22Rv1 (cell line): ENCODE results near the gene PLXNA4.

Experiments
- H3K27ac ChIP-seq: fragments of 450-650 bp; 2 replicates; pipeline ENCODE4 v1.5.1; 2017
- ZFX ChIP-seq: fragments of 450-650 bp; IDR thresholded peaks from 2 replicates; pipeline ENCODE4 v1.6.1; 2017; ENCODE audit warnings: antibody characterized with exemption, borderline replicate concordance
- TF ChIP-seq, protein P1 (sequence below): fragments of 450-650 bp; IDR thresholded peaks from 2 replicates; pipeline ENCODE4 v1.5.1; 2017; ENCODE audit warnings: mild to moderate bottlenecking

The PLXNA4 gene

DNA sequence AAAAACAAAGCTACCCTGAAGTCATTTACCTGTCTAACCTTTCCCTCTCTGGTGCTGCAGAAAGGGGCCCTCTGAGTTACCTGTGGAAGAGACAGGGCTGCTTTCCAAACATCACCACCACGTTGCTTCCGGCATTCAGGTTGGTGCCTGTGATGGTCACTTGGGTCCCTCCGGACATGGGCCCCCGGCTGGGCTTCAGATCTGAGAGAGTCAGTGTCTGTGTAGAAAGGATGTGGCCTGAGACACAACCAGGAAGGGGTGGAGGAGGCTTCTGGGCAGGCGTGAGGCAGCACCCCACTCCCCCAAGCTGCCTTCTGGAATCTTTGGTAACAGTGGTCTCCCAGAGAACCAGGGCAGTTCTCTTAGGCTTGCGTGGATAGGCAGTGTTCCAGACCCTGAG lies 388.9 kb downstream of the PLXNA4 start:
- no peak for TF ChIP-seq ZFX
- TF ChIP-seq, protein P1, sequence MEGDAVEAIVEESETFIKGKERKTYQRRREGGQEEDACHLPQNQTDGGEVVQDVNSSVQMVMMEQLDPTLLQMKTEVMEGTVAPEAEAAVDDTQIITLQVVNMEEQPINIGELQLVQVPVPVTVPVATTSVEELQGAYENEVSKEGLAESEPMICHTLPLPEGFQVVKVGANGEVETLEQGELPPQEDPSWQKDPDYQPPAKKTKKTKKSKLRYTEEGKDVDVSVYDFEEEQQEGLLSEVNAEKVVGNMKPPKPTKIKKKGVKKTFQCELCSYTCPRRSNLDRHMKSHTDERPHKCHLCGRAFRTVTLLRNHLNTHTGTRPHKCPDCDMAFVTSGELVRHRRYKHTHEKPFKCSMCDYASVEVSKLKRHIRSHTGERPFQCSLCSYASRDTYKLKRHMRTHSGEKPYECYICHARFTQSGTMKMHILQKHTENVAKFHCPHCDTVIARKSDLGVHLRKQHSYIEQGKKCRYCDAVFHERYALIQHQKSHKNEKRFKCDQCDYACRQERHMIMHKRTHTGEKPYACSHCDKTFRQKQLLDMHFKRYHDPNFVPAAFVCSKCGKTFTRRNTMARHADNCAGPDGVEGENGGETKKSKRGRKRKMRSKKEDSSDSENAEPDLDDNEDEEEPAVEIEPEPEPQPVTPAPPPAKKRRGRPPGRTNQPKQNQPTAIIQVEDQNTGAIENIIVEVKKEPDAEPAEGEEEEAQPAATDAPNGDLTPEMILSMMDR, result no peak
- no peak overlapping the region for H3K27ac ChIP-seq

DNA sequence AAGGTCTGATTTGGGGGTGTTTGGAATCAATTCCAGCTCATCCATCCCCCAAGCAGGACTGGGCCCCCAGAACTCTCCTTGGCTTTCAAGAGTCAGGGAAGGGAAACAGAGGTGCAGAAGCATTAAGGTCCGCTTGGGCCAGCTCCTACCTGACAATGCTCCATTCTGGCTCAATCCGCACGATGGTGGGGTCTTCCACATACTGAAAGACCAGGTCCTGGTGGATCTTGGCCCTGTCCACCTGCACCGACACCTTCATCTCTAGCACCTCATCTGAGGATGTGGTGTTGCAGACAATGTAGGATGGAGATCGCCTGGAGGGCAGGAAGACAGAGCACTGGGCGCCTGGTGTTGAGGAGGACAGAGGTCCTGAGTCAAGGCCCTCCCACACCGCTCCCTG lies 391.1 kb downstream of the PLXNA4 start:
- TF ChIP-seq ZFX, result no peak
- TF ChIP-seq, protein P1, result no peak
- H3K27ac ChIP-seq, result no peak overlapping the region

DNA sequence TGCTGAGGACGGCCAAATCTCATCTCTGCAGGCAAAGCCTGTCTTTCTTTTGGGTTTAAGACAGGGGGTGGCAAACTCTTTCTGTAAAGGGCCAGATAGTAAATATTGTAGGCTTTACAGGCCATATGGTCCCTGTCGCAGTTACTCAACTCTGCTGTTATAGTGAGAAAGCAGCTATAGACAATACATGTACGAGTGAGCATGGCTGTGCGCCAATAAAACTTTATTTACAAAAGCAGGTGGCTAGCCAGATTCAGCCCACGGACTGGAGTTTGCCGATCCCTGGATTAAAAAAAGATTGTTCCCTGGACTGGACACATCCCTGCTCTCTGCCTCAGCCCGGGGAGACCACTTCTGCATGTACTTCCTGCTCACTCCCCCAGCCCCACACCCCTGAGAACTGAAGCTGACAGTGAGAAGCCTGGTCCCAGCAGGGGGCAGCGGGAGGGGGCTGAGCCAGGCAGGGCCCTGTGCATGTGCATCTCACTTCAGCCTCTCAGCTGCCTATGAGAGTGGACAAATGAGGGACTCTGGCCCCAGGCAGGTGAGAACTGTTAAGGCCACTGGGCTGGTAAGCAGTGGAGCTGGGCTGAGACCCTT lies 392.4 kb downstream of the PLXNA4 start:
- no peak for TF ChIP-seq ZFX
- TF ChIP-seq, protein P1, result no peak
- H3K27ac ChIP-seq, result no peak overlapping the region

DNA sequence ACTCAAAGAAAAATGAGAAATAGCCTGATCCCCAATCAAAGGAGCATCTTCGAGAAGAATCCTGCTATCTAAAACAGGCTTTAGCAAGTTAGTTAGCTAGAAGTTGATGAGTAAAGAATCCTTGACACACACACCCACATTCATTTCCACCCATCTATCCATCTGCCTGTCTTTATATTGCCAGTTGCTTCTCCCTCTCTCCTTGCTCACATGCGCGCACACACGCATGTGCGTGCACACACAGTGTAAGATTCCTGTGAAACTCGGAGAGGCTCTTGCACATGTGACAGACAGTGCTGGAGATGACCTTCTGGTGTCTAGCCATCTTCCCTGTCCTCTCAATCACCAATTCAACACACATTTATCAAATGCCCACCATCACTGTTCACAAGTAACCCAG lies 393.3 kb downstream of the PLXNA4 start:
- no peak for TF ChIP-seq ZFX
- no peak overlapping the region for H3K27ac ChIP-seq

- TF ChIP-seq ZFX, result no peak
- TF ChIP-seq, protein P1, result no peak
- H3K27ac ChIP-seq, result no peak overlapping the region
Observed at GRCh38 chr7:132181946-132182685, 394.2 kb downstream of the PLXNA4 start.

GRCh38 chr7:132181371-132181770 lies 394.9 kb downstream of the PLXNA4 start:
- TF ChIP-seq, protein P1, result no peak
- no peak for TF ChIP-seq ZFX

DNA sequence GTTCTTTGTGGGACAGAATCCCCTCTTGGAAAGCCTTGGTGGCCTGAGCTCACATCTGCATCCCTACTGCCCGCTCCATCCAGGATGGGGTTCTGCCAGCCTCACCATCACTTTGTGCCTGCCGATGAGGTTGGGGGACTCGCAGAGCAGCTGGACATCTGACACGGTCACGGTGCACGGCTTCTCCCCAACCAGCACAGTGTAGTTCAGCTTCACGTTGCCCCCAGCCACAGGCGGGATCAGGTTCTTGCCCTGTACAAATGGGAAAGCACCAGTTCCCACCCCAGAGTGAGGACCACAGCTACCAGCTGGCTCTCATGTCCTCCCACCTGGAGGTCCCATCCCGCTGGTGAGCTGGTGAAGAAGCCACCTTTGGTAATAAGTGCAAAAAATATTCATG lies 395.8 kb downstream of the PLXNA4 start:
- H3K27ac ChIP-seq, result no peak overlapping the region
- no peak for TF ChIP-seq ZFX
- TF ChIP-seq, protein P1, result no peak

More at GRCh38 chr7:132181371-132181770, 394.9 kb downstream of the PLXNA4 start:
- H3K27ac ChIP-seq, result no peak overlapping the region
